GM12872 (cell line): Measurements from ENCODE around the gene XAB2.

Source experiments
- TF ChIP-seq, protein P1 (sequence below): IDR thresholded peaks from 3 replicates; pipeline ENCODE4 v1.5.1; 2011; ENCODE audit warnings: low read depth, mild to moderate bottlenecking, low read length, moderate library complexity; ENCODE audit not compliant: insufficient read depth

Gene XAB2

DNA sequence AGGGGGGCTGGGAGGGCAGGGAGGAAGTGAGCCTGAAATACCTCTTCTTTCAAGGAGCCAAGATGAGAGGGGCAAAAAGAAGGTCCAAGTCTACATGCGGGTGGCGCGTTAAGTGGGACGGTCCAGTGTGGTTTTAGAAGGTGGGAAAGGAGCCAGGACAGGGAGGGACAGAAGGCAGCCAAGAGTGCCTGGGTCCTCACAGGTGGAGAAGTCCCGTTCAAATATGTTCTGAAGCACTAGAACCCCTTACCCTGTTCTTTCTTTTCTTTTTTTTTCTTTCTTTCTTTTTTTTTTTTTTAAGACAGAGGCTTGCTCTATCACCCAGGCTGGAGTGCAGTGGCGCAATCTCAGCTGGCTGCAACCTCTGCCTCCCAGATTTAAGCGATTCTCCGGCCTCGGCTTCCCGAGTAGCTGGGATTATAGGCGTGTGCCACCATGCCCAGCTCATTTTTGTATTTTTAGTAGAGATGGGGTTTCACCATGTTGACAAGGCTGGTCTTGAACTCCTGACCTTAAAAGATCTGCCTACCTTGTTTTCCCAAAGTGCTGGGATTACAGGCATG is 26.3 kb downstream of the XAB2 start:
- TF ChIP-seq, protein P1, sequence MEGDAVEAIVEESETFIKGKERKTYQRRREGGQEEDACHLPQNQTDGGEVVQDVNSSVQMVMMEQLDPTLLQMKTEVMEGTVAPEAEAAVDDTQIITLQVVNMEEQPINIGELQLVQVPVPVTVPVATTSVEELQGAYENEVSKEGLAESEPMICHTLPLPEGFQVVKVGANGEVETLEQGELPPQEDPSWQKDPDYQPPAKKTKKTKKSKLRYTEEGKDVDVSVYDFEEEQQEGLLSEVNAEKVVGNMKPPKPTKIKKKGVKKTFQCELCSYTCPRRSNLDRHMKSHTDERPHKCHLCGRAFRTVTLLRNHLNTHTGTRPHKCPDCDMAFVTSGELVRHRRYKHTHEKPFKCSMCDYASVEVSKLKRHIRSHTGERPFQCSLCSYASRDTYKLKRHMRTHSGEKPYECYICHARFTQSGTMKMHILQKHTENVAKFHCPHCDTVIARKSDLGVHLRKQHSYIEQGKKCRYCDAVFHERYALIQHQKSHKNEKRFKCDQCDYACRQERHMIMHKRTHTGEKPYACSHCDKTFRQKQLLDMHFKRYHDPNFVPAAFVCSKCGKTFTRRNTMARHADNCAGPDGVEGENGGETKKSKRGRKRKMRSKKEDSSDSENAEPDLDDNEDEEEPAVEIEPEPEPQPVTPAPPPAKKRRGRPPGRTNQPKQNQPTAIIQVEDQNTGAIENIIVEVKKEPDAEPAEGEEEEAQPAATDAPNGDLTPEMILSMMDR, result no peak

DNA sequence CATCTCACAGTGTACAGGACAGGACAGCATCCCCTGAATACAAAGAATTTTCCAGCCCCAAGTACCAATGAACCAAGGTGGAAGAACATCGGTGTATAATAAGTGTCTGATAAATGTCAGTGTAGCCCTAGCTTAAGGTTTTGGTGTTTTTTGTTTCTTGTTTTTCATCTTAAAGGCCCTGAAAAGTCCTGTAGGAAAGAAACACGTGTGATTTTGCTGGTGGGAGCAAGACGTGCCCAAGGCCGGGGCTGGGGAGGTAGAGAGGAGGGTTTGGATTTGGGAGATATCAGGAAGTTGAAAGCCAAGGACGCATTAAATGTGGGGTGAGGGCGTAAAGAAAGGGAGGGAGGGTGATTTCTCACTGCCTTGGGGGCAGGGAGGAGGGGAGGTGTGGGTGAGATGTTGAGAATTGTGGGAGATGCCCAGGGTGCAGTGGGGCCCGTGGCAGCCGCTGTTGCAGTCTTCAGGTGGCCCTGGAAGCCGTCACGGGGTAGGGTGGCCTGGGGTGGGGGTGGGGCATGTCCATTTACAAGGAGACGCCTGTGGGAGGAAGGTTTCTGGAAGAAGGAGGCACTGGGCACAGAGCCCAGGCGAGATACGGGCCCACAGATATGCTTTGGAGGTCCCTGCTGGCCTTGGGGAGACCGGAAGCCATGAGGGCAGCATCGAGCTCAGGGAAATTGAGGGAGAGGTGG is 27.0 kb downstream of the XAB2 start:
- TF ChIP-seq, protein P1, result no peak

DNA sequence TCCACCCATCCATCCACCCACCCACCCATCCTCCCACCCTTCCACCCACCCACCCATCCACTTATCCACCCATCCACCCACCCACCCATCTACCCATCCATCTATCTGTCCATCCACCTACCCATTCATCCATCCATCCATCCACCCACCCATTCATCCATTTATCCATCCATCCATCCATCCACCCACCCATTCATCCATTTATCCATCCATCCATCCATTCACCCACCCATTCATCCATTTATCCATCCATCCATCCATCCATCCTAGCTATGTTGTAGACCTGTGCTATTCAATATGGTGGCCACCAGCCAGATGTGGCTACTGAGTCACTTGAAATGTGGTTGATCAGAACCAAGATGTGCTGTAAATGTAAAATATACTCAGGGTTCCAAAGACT is 28.6 kb downstream of the XAB2 start:
- TF ChIP-seq, protein P1, result no peak

DNA sequence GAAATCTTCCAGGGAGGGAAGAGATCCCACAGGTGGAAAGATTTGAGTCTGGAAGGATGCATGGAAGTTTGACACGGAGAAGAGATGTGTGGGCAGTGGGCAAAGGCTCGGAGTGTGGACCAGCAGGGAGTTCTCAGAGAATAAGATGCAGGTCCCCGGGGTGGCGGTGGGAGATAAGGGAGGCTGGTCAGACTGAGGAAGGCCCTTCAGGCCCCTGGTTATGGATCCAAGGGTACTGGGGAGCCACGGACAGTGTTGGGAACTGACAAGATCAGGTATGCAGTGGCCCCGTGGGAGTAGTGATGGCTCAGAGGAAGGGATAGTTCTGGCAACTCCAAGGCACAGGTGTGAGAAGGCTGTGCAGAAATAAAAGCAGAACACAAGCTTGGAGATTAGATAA is 31.2 kb downstream of the XAB2 start:
- TF ChIP-seq, protein P1, result no peak

DNA sequence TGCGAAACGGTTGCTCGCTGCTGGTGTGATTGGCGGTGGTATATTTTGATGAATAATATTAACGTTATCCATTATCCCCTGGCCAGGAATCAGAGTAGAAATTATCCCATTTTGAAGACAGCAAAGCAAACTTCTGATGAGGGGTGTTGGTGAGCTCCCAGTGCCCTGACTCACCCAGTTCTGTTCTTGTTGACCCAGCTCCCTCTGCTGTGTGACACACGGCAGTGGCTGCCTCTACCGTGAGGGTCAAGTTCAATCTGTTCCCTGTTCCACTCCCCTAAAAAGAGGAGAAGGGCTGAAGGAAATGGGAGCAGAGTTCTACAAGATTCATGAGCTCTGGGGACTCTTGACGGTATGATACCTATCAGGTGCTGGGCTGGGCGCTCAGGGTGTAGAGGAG is 31.7 kb downstream of the XAB2 start:
- TF ChIP-seq, protein P1, result no peak

DNA sequence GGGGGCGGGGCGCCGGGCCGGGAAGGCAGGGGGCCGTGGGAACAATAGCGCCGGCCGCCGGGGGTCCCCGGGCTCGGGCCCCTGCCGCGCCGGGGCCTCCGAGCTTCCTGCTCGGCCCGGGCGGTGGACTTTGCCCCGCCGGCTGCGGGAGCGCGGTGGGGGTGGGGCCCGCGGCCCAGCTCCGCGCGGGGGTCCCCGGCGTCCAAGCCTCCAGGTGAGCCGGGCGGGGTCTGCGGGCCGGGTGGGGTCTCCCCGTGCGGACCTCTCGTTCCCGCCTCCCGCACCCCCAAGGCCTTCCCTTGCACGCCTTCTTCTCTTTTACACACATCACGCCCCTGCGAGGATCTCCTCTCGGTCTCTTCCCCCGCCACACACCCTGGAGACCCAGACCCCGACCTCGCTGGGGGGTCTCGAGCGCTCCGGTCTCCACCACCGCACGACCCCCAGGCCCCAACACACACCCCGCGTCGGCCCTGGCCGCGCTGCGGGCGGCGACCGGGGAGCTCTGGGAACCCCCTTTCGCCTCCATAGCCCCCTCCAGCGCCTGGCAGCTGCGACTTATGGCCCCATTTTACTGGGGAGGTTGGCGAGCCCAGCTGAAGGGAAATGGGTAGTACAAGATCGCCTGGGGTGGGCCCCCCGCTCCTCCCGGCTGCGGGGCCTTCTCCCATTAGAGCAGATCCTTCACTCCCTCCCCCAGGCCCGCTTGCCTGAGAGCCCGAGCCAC is 33.0 kb downstream of the XAB2 start:
- TF ChIP-seq, protein P1, result no peak

DNA sequence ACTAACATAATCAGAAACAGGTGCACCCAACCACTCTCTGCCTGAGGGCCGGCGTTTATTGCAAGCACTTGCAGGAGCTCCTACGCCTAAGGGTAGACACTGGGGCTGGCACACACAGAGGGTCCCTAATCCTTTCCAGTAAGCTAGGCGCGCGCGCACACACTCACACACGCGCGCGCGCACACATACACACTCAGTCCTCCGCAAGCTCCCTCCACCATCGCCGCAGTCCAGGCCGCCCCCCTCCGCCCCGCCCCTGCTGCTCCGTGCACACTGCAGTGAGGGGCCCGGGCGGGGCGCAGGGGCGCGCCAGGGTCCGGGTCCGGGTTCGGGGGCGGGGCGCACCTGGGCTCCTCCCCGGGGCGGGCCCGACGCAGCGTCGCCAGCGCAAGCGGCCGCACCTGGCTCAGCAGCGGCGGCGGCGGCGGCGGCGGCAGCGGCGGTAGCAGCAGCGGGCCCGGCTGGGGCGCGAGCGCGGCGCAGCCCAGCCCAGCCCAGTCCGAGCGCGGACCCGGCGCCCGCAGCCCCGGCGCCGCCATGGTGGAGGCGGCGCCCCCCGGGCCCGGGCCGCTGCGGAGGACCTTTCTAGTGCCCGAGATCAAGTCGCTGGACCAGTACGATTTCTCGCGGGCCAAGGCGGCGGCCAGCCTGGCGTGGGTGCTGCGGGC is 33.7 kb downstream of the XAB2 start, which contains the start of gene CAMSAP3:
CAMSAP3 (plus strand) TSS at position 398 of the 668 bp plus-strand sequence; CDS start at position 538, 140 bp downstream.
- TF ChIP-seq, protein P1, result no peak
